Pulmonary artery endothelial cell (primary cell): ENCODE data around the gene CHRM2. TPM values are rescaled to one million over a fixed set of nuclear protein-coding genes. Genes with fewer than 3 reads are reported as not detected.

ENCODE experiments used
- DNase-seq: peaks from one replicate; pipeline ENCODE4 v3.0.0-alpha.2; 2011; ENCODE audit warnings: low read depth, low spot score
- total RNA-seq: library from RNA; depleted of rRNA; stranded (reverse); fragments of >200 nt; gene quantifications from 2 replicates; pipeline ENCODE4 v1.2.3, GENCODE V29; 2014

The CHRM2 gene
- total RNA-seq, 1 donor from 2014 or later, result not detected

- DNase-seq, result no peak
Observed at GRCh38 chr7:137025469-137026175, 157.2 kb downstream of the CHRM2 start.

GRCh38 chr7:137026176-137026500, 157.7 kb downstream of the CHRM2 start:
- DNase-seq, result no peak

GRCh38 chr7:137032436-137032835, 164.0 kb downstream of the CHRM2 start:
- DNase-seq, result no peak

- no peak for DNase-seq
Observed at GRCh38 chr7:137036768-137037167, 168.3 kb downstream of the CHRM2 start.

GRCh38 chr7:137038706-137039105, 170.3 kb downstream of the CHRM2 start:
- no peak for DNase-seq

- DNase-seq, result no peak
Observed at GRCh38 chr7:137040745-137041144, 172.3 kb downstream of the CHRM2 start.

GRCh38 chr7:137045573-137045972, 177.1 kb downstream of the CHRM2 start:
- DNase-seq, result no peak

- DNase-seq, result no peak
Observed at GRCh38 chr7:137069249-137069963, 201.0 kb downstream of the CHRM2 start.
